HAP-1 (cell line): ENCODE measurements around the gene ANGEL2.

Experiments
- DNase-seq, 2 experiments: peaks; one replicate each; pipeline ENCODE4 v3.0.0-alpha.2; 2016 to 2020; ENCODE audit warnings: low spot score in 2 of 2
- H3K27me3 ChIP-seq: fragments of 250-450 bp; sonication (Bioruptor Pico); 2 replicates; pipeline ENCODE4 v1.5.1; 2020; ENCODE audit warnings: low read depth, mild to moderate bottlenecking, moderate library complexity
- H3K36me3 ChIP-seq: fragments of 250-450 bp; sonication (Bioruptor Pico); replicated peaks from 2 replicates; pipeline ENCODE4 v1.5.1; 2020; ENCODE audit warnings: mild to moderate bottlenecking
- H3K4me1 ChIP-seq: fragments of 250-450 bp; sonication (Bioruptor Pico); 2 replicates; pipeline ENCODE4 v1.5.1; 2020; ENCODE audit warnings: mild to moderate bottlenecking
- H3K4me3 ChIP-seq: fragments of 250-450 bp; sonication (Bioruptor Pico); 2 replicates; pipeline ENCODE4 v1.5.1; 2020; ENCODE audit warnings: mild to moderate bottlenecking, moderate library complexity
- H3K9me3 ChIP-seq: fragments of 250-450 bp; sonication (Bioruptor Pico); 2 replicates; pipeline ENCODE4 v1.5.1; 2020; ENCODE audit warnings: mild to moderate bottlenecking, moderate library complexity
- in situ Hi-C: fragments of 300-500 bp; cut with MboI; formaldehyde crosslinking; loops from 3 replicates; pipeline ENCODE4 v1.14.3; 2020; ENCODE audit warnings: low sequenced_read_pairs, inconsistent platforms, mixed read lengths

The ANGEL2 gene

DNA sequence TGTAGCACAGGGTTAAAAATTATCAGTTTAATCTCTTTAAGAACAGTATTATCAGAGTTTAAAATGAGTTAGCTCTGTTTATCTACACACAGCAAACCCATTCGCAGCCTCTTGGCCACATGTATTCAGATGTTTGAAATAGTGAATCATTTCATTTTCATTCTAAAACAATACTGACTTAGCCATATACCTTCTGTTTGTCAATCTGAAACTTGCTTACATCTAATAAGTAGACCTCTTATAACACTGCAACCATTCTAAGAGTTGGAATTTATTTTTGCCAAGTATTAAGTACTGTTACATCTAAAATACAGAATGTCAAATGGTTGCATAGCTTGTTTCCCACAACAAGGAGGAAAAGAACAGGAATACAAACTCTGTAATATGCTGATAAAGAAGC, 25.4 kb downstream of the ANGEL2 start:
- in situ Hi-C loops, result loop anchor here (25.0 kb wide), 1 partner anchor 503 kb away; no protein-coding TSS in a partner anchor
- Histone ChIP-seq H3K9me3 (no peaks in the 10 kb centered on the region), H3K4me3 (no peak overlapping the region), H3K27me3 (no peaks in the 10 kb centered on the region), H3K4me1 (no peaks in the 10 kb centered on the region), H3K36me3 (peaks cover 13% of the 10 kb centered on the region)
- DNase-seq, result no peak

DNA sequence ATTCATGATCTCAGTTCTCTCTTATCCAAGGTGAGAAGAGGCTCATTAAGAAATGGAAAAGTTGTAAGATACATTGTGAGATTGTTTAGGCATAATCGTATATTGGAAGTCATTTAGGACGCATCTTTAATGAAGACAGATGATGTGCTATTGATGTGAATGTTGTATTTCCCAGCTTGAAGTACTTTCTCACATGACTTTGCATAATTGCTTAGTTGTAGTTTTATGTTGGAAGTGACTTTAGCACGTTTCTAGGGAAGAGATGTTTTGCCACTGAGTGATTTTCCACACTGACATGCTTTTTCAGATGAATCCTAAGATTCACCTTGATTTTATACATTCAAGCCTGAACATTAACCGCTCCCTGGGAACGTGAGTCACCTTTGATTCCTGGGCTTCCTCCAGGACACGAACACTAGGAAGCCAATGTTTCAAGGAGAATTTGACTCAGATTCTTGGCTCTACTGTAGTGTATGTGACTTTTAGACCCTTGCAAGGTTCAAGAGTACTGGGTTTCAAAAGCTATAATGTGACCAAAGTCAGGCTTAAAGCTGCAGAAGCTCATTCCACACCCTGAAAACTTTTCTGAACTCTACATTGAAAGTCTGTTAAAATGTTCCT, 27.9 kb downstream of the ANGEL2 start:
- Histone ChIP-seq H3K4me1 (no peaks in the 10 kb centered on the region), H3K36me3 (peaks cover 5% of the 10 kb centered on the region; the same call in 1 of the 2 replicates), H3K4me3 (no peak overlapping the region), H3K27me3 (no peaks in the 10 kb centered on the region), H3K9me3 (no peaks in the 10 kb centered on the region)
- in situ Hi-C loops, result loop anchor here (25.0 kb wide), 1 partner anchor 501 kb away; no protein-coding TSS in a partner anchor
- DNase-seq, result no peak

DNA sequence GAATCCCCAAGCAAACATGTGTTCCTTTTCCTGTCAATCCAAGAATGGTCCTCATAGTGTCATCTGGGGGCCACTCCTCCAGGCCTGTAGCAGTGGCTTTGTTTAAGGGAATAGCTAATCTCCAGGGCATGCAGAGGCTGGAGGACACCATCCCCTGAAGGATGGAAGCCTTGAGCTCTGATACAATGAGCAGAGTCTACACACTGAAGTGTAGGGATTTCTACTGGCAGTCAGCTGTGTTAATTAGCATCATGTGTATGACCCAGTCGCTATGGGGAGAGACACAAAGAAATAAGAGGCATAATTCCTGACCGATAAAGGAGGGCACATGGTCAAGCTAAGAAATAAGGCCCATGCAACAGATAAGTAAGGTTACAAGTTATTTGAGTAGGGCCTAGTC, 29.1 kb downstream of the ANGEL2 start:
- Histone ChIP-seq H3K4me1 (no peaks in the 10 kb centered on the region), H3K9me3 (no peaks in the 10 kb centered on the region), H3K27me3 (no peaks in the 10 kb centered on the region), H3K36me3 (peaks cover 3% of the 10 kb centered on the region; the same call in 1 of the 2 replicates), H3K4me3 (no peak overlapping the region)
- in situ Hi-C loops, result loop anchor here (25.0 kb wide), 1 partner anchor 499 kb away; no protein-coding TSS in a partner anchor
- DNase-seq, result no peak

GRCh38 chr1:212984522-212985291, 31.0 kb downstream of the ANGEL2 start:
- peaks cover 3% of the 10 kb centered on the region; the same call in 1 of the 2 replicates for H3K36me3 ChIP-seq
- no peaks in the 10 kb centered on the region for H3K4me1 ChIP-seq
- H3K4me3 ChIP-seq, result no peak overlapping the region
- no peaks in the 10 kb centered on the region for H3K9me3 ChIP-seq
- no peak for DNase-seq
- in situ Hi-C loops, result loop anchor here (5.0 to 25.0 kb wide), 2 partner anchors 52 to 497 kb away; no protein-coding TSS in a partner anchor
- no peaks in the 10 kb centered on the region for H3K27me3 ChIP-seq

GRCh38 chr1:212983482-212983881, 32.2 kb downstream of the ANGEL2 start:
- in situ Hi-C loops, result loop anchor here (5.0 to 25.0 kb wide), 2 partner anchors 51 to 496 kb away; no protein-coding TSS in a partner anchor
- Histone ChIP-seq H3K9me3 (no peaks in the 10 kb centered on the region), H3K4me1 (no peaks in the 10 kb centered on the region), H3K36me3 (no peaks in the 10 kb centered on the region), H3K27me3 (no peaks in the 10 kb centered on the region), H3K4me3 (no peak overlapping the region)
- DNase-seq, result no peak

DNA sequence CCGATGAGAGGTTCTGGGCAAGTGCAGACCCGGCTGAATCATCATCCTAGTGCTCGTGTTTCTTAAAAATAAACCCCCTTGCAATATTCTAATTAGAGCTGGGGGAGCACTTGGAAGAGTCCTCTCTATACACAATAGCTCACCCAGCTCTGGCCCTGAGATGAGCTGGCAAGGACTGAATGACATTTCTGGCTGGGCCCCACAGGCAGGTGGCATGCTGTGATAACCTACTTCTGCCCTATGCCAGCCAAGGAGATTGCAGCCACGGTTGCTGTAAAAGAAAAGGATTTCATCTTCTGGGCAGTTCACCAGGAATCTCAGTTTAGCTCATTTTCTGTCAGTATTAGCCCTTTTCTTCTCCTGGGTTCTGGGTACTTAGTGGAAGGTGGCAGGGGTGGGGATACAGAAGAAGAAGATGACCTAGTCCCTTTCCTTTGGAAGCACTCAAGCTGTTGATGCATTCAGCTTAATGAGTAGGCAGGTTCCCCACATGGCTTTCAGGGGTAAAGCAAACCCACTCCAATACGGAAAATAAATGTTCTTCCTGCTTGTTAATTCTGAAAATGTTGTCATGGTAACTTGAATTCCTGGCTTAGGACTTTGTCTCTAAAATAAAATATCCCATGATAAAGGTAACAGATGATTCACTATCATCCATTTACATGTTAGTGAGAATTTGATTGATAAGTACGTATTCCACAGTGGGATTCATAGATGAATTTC, 33.1 kb downstream of the ANGEL2 start:
- in situ Hi-C loops, result loop anchor here (5.0 to 25.0 kb wide), 2 partner anchors 50 to 495 kb away; no protein-coding TSS in a partner anchor
- Histone ChIP-seq H3K36me3 (no peaks in the 10 kb centered on the region), H3K4me1 (no peaks in the 10 kb centered on the region), H3K9me3 (no peaks in the 10 kb centered on the region), H3K4me3 (no peak overlapping the region), H3K27me3 (no peaks in the 10 kb centered on the region)
- no peak for DNase-seq

- H3K4me3 ChIP-seq, result no peak overlapping the region
- H3K4me1 ChIP-seq, result no peaks in the 10 kb centered on the region
- in situ Hi-C loops, result loop anchor here (5.0 to 25.0 kb wide), 2 partner anchors 49 to 494 kb away; no protein-coding TSS in a partner anchor
- H3K9me3 ChIP-seq, result no peaks in the 10 kb centered on the region
- DNase-seq, result no peak
- no peaks in the 10 kb centered on the region for H3K36me3 ChIP-seq
- H3K27me3 ChIP-seq, result no peaks in the 10 kb centered on the region
Observed at GRCh38 chr1:212981571-212982328, 33.9 kb downstream of the ANGEL2 start.

GRCh38 chr1:212981025-212981495, 34.6 kb downstream of the ANGEL2 start:
- Histone ChIP-seq H3K9me3 (no peaks in the 10 kb centered on the region), H3K36me3 (no peaks in the 10 kb centered on the region), H3K27me3 (no peaks in the 10 kb centered on the region), H3K4me1 (no peaks in the 10 kb centered on the region), H3K4me3 (no peak overlapping the region)
- DNase-seq, result no peak
- in situ Hi-C loops, result loop anchor here (5.0 to 25.0 kb wide), 2 partner anchors 49 to 494 kb away; no protein-coding TSS in a partner anchor

GRCh38 chr1:212980123-212980785, 35.4 kb downstream of the ANGEL2 start:
- no peaks in the 10 kb centered on the region for H3K36me3 ChIP-seq
- H3K4me3 ChIP-seq, result no peak overlapping the region
- no peak for DNase-seq
- no peaks in the 10 kb centered on the region for H3K9me3 ChIP-seq
- no peaks in the 10 kb centered on the region for H3K4me1 ChIP-seq
- in situ Hi-C loops, result loop anchor here (5.0 to 25.0 kb wide), 2 partner anchors 48 to 493 kb away; no protein-coding TSS in a partner anchor
- H3K27me3 ChIP-seq, result no peaks in the 10 kb centered on the region

DNA sequence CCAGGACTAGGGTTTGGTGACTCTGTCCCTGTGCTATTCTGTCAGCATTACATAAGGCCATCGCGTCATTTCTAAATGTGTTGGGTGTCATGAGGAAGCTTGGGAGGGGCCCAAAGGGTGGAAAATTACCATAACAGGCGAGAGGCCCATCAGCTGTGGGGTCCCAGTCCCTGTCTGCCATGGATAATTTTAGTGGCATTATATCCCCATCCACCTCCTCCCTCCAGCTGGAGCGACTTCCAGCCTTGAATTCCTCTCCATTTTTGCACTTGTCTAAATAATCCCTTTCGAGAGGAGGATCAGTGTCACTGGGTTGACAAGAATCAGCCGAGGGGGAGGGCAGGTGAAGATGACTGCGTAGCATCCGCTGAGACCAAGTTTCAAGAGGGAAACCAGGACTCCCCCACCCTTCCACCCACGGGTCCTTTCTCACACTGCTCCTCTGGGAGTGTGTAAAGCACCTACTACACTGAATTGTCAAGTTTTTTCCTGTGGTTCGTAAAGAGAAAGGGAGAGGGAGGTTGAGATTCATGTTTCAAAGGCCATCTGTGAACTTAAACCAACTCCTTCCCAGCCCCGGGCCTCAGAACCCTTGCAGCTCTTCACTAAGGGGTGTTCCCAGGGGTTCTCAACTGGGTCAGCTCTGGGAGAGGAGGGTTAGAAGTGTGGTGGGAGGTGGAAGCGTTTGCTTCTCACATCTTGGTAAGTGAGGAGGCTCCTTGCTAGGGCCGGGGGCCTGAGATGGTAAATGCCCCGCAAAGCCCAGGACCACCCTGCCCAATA, 36.1 kb downstream of the ANGEL2 start:
- no peaks in the 10 kb centered on the region for H3K4me1 ChIP-seq
- H3K36me3 ChIP-seq, result no peaks in the 10 kb centered on the region
- in situ Hi-C loops, result loop anchor here (5.0 to 25.0 kb wide), 2 partner anchors 47 to 492 kb away; no protein-coding TSS in a partner anchor
- no peaks in the 10 kb centered on the region for H3K9me3 ChIP-seq
- H3K27me3 ChIP-seq, result no peaks in the 10 kb centered on the region
- no peak overlapping the region for H3K4me3 ChIP-seq
- DNase-seq, result no peak

DNA sequence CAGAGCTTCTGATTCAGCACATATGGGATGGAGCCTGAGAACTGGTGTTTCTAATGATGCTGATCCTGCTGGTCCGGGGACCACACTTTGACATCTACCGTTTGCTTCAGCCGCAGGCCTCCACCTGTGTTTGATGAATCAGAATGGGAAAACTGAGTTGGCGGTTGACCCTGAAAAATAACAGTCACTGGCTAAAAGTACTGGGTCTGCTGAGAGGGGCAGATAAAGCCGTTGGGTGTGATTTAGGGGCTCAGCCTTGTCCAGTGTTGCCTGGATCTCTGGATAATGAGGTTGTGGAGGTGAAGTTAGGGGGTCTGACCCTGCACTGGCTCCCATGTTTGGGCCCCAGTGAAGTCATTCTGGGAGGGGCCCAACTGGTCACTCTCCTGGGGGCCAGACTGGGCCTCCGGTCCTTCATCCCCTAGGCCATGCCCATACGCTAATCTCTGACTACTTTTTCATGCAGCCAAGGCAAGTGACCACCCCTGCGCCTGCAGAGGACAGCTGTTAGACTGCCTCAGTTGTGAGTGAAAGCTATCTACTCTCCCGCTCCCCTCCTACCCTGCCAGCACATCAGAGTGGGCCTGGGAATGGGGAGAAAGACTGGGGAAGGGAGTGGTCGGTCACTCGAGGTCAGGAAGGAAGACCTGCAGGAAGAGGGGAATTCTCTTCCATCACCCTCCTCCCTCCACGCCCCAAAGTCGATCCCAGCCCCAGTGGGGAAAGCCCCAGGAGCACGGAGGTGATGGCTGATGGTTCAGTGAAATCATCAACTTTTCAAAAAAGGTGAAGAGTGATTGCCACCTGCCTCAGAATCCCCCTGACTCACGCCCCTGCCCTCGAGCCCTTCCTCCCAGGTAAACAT, 37.7 kb downstream of the ANGEL2 start:
- no peaks in the 10 kb centered on the region for H3K27me3 ChIP-seq
- no peaks in the 10 kb centered on the region for H3K4me1 ChIP-seq
- DNase-seq, result no peak
- H3K9me3 ChIP-seq, result no peaks in the 10 kb centered on the region
- no peak overlapping the region for H3K4me3 ChIP-seq
- no peaks in the 10 kb centered on the region; the same call in 1 of the 2 replicates for H3K36me3 ChIP-seq
- in situ Hi-C loops, result loop anchor here (25.0 kb wide), 1 partner anchor 491 kb away; no protein-coding TSS in a partner anchor
